ENCODE measurements around the gene GPR39. TPM values are rescaled to one million over a fixed set of nuclear protein-coding genes. Genes with fewer than 3 reads are reported as not detected.

The GPR39 gene
- total and polyA plus RNA-seq, 10 donors, result 0.05 TPM; not detected in 9

DNA sequence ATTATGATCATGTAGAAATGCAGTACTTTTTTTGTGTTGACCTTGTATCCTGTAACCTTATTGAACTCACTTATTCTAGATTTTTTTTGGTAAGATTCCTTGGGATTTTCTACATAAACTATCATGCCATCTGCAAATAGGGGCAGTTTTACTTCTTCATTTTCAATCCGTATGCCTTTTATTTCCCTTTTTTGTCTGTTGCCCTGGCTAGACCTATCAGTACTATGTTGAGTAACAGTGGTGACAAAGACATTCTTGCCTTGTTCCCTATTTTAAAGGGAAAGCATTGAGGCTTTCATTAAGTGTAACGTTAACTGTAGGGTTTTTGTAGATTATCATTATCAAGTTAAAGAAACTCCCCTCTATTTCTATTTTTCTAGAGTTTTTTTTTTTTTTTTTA, 161.1 kb downstream of the GPR39 start:
- no peak overlapping the region for H3K27ac ChIP-seq
- H3K4me1 ChIP-seq, result no peaks in the 10 kb centered on the region
- no peak overlapping the region for H3K4me3 ChIP-seq
- intact Hi-C loops (cut with DNase I; ENCODE audit: low total_unique reads), result no loop called here
- H3K27me3 ChIP-seq (replicated peaks in 1 of 7), result no peaks in the 10 kb centered on the region
- H3K36me3 ChIP-seq, result no peaks in the 10 kb centered on the region
- no peak for DNase-seq
- WGBS, 5 donors, result 18 to 37% (median 30%) methylated on average over 2 of the region's 2 CpGs
- H3K9me3 ChIP-seq, result no peaks in the 10 kb centered on the region
- no peak for TF ChIP-seq POLR2AphosphoS5 (IDR thresholded peaks at IDR 0.05)
- no peak for TF ChIP-seq POLR2A (IDR thresholded peaks at IDR 0.05)
- TF ChIP-seq, protein P1, sequence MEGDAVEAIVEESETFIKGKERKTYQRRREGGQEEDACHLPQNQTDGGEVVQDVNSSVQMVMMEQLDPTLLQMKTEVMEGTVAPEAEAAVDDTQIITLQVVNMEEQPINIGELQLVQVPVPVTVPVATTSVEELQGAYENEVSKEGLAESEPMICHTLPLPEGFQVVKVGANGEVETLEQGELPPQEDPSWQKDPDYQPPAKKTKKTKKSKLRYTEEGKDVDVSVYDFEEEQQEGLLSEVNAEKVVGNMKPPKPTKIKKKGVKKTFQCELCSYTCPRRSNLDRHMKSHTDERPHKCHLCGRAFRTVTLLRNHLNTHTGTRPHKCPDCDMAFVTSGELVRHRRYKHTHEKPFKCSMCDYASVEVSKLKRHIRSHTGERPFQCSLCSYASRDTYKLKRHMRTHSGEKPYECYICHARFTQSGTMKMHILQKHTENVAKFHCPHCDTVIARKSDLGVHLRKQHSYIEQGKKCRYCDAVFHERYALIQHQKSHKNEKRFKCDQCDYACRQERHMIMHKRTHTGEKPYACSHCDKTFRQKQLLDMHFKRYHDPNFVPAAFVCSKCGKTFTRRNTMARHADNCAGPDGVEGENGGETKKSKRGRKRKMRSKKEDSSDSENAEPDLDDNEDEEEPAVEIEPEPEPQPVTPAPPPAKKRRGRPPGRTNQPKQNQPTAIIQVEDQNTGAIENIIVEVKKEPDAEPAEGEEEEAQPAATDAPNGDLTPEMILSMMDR (IDR thresholded peaks at IDR 0.05 in 8 of 11, conservative IDR thresholded peaks at IDR 0.05 in 3 of 11), result no peak

DNA sequence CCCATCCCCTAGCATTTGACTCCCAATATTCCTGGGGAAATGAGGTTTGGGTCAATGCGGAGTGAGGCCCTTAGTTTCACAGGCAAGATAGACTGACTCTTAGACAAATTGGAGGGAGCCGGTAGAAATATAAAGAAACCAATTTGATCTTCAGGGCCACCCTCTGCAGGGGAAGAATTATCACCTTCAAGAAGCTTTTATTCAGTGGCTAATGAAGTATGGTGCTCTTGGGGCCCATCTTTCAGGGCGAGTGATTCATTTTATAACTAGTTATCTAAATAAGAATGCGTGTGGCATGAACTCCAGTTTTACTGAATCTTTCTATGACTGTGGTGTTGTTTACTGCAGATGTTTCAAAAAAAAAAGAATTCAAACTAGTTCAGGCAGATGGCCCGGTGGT, 165.0 kb downstream of the GPR39 start:
- TF ChIP-seq POLR2A (IDR thresholded peaks at IDR 0.05), result no peak
- Histone ChIP-seq H3K4me3 (no peak overlapping the region), H3K4me1 (no peaks in the 10 kb centered on the region), H3K27me3 (replicated peaks in 1 of 7) (no peaks in the 10 kb centered on the region), H3K36me3 (no peaks in the 10 kb centered on the region), H3K27ac (no peak overlapping the region), H3K9me3 (no peaks in the 10 kb centered on the region)
- 81 to 87% (median 83%) methylated on average over 5 of the region's 5 CpGs for WGBS, 5 donors
- DNase-seq, result no peak
- intact Hi-C loops (cut with DNase I; ENCODE audit: low total_unique reads), result no loop called here

DNA sequence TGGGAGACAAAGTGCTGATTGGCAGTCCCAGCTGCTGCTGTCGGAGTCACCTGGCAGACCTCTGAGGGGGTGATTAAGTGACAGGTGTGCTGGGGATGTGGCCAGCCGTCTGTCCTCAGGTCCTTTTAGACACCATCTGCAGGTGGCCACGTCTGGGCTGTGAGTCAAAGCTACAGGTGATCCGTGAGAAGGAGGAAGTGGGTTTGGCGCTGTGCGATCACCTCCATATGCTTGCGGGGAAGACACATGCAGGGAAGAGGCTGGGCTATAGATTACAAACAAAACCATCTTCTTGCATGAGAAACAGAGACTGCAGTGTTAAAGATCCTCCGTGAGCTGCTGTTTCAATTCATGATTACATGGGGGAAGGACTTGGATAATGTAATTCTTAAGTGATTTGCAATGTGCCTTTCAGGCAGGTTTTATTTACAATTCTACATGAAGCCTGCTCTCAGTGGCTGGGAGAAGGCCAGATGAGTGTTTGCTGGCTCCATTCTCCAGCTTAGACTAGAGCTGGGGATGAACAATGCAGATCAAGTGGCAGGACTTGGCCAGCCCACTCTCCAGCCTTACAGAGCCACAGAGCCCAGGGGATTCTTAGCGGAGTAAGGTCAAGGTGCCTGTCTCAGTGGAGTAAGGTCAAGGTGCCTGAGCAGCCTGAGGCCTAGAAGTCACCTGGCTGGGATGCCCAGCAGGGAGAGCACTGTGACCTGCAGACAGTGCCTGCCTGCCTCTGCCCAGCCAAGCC, 165.6 kb downstream of the GPR39 start:
- DNase-seq, result no peak
- Histone ChIP-seq H3K36me3 (no peaks in the 10 kb centered on the region), H3K9me3 (no peaks in the 10 kb centered on the region), H3K27me3 (replicated peaks in 1 of 7) (no peaks in the 10 kb centered on the region), H3K27ac (no peak overlapping the region), H3K4me3 (no peak overlapping the region), H3K4me1 (no peaks in the 10 kb centered on the region)
- WGBS, 5 donors, result 68 to 74% (median 73%) methylated on average over 8 to 9 of the region's 9 CpGs
- intact Hi-C loops (cut with DNase I; ENCODE audit: low total_unique reads), result no loop called here
- TF ChIP-seq POLR2A (IDR thresholded peaks at IDR 0.05) (no peak), POLR2AphosphoS5 (IDR thresholded peaks at IDR 0.05) (no peak)
- TF ChIP-seq, protein P1 (IDR thresholded peaks at IDR 0.05 in 8 of 11, conservative IDR thresholded peaks at IDR 0.05 in 3 of 11), result no peak

DNA sequence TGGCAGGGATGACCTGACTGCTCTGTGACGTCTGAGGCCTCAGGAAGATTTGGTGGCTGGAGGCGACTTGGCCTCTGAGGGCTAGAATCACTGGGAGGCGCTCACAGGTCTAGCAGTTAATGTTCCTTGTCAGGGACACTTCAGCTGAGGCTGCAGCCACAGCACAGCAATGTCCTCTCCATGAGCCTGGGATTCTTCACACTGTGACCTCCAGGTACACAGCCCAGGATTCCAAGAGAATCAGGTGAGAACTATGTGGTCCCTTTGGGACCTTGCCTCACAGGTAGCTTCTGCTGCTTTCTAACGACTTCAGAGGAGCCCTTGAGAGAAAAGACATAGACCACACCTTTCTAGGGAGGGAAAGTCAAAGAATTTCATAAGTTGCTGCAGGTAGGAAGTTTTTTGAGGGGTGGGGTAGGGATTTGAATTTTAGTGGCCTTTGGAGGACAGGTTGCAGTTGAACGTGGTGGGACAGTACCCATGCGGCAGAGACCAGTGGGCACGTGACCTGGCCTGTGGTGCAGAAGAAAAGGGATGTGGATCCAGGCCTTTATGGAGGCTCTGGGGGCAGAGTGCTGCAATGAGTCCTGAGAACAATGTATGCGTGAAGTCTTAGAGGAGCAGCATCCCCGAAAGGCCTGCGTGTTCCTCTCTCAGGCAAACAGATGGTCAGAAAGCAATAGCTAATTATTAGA, 167.2 kb downstream of the GPR39 start:
- TF ChIP-seq POLR2AphosphoS5 (IDR thresholded peaks at IDR 0.05), result no peak
- TF ChIP-seq, protein P1 (IDR thresholded peaks at IDR 0.05 in 8 of 11, conservative IDR thresholded peaks at IDR 0.05 in 3 of 11), result no peak
- no peak for TF ChIP-seq POLR2A (IDR thresholded peaks at IDR 0.05)
- H3K9me3 ChIP-seq, result no peaks in the 10 kb centered on the region
- no peak for DNase-seq
- H3K27ac ChIP-seq, result no peak overlapping the region
- H3K27me3 ChIP-seq (replicated peaks in 1 of 7), result no peaks in the 10 kb centered on the region
- no peaks in the 10 kb centered on the region for H3K36me3 ChIP-seq
- WGBS, 5 donors, result 73 to 86% (median 83%) methylated on average over 10 of the region's 10 CpGs
- H3K4me3 ChIP-seq, result no peak overlapping the region
- intact Hi-C loops (cut with DNase I; ENCODE audit: low total_unique reads), result no loop called here
- H3K4me1 ChIP-seq, result no peaks in the 10 kb centered on the region

Data from spleen (tissue), 11 donors.